ENCODE measurements around the gene ARPP21. TPM values are rescaled to one million over a fixed set of nuclear protein-coding genes. Genes with fewer than 3 reads are reported as not detected.
A peak's percentile ranks its signal among the peaks of the same experiment; 100 is the strongest.

ARPP21 gene
- polyA plus RNA-seq, 1 donor from 2014 or later = 12.8 TPM

DNA sequence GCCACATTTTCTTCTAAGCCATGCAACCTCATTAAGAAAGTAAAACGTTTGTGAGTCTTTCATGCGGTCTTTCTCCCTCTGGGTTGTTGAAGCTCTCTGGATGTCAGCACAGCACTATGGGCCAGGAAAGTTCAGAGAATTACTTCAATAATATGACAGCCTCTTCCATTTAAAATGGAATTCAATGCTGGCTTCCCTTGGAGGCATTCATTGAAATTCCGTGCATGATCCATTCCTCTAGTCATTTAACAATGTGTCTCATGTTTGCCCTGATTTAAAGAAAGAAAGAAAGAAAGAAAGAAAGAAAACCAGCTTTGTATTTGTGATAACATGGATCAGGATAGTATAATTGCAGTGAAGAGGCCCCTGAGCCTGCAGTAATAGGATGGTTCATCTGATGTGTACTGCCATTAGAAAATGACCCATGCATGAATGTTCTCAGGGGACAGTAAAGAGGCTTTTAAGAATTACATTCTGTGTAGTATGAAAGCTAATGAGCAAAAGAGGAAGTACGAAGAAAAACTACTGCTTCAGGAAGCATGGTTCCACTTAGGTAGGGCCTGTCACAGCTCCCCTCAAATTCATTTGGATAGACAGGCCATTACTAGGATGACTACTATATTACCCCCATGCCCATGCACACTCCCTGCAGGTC, 146.0 kb downstream of the ARPP21 start:
- Histone ChIP-seq H3F3A (ENCODE audit: insufficient read depth, low read length, poor library complexity, severe bottlenecking) (no peaks in the 10 kb centered on the region), H3K9me2 (ENCODE audit: insufficient read depth, low read length) (no peaks in the 10 kb centered on the region), H3K9me3 (ENCODE audit: low read length) (no peaks in the 10 kb centered on the region), H3K9ac (ENCODE audit: low read length) (no peak overlapping the region), H3K4me3 (ENCODE audit: low read length) (no peak overlapping the region), H2AFZ (ENCODE audit: low read depth, low read length) (no peak overlapping the region), H3K4me2 (ENCODE audit: low read length) (peak overlapping the region; percentile 7), H4K20me1 (ENCODE audit: insufficient read depth) (no peaks in the 10 kb centered on the region), H3K27me3 (ENCODE audit: insufficient read depth, low read depth, low read length) (no peaks in the 10 kb centered on the region), H3K79me2 (replicated peaks; ENCODE audit: insufficient read depth, low read length) (no peaks in the 10 kb centered on the region), H3K27ac (ENCODE audit: low read length) (peak overlapping the region; percentile 35), H3K36me3 (ENCODE audit: insufficient read depth, low read length) (no peaks in the 10 kb centered on the region)
- TF ChIP-seq, protein P1, sequence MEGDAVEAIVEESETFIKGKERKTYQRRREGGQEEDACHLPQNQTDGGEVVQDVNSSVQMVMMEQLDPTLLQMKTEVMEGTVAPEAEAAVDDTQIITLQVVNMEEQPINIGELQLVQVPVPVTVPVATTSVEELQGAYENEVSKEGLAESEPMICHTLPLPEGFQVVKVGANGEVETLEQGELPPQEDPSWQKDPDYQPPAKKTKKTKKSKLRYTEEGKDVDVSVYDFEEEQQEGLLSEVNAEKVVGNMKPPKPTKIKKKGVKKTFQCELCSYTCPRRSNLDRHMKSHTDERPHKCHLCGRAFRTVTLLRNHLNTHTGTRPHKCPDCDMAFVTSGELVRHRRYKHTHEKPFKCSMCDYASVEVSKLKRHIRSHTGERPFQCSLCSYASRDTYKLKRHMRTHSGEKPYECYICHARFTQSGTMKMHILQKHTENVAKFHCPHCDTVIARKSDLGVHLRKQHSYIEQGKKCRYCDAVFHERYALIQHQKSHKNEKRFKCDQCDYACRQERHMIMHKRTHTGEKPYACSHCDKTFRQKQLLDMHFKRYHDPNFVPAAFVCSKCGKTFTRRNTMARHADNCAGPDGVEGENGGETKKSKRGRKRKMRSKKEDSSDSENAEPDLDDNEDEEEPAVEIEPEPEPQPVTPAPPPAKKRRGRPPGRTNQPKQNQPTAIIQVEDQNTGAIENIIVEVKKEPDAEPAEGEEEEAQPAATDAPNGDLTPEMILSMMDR (IDR thresholded peaks at IDR 0.05; ENCODE audit: poor library complexity, severe bottlenecking) = no peak
- TF ChIP-seq SMC3 (conservative IDR thresholded peaks at IDR 0.05; ENCODE audit: poor library complexity) = no peak
- peak; percentile 50 for TF ChIP-seq REST (IDR thresholded peaks at IDR 0.05; ENCODE audit: borderline replicate concordance)
- TF ChIP-seq EZH2 (IDR thresholded peaks at IDR 0.05; ENCODE audit: borderline replicate concordance, insufficient read depth, low read length, poor library complexity, severe bottlenecking) = no peak
- TF ChIP-seq MXI1 (conservative IDR thresholded peaks at IDR 0.05; ENCODE audit: poor library complexity, severe bottlenecking) = no peak

GRCh38 chr3:35787936-35788335, 148.6 kb downstream of the ARPP21 start:
- no peak overlapping the region for H3K4me2 ChIP-seq (ENCODE audit: low read length)
- no peaks in the 10 kb centered on the region for H3K9me3 ChIP-seq (ENCODE audit: low read length)

More at GRCh38 chr3:35787936-35788335, 148.6 kb downstream of the ARPP21 start:
- H2AFZ ChIP-seq (ENCODE audit: low read depth, low read length) = no peak overlapping the region
- no peaks in the 10 kb centered on the region for H3K9me2 ChIP-seq (ENCODE audit: insufficient read depth, low read length)
- H3K27me3 ChIP-seq (ENCODE audit: insufficient read depth, low read depth, low read length) = no peaks in the 10 kb centered on the region
- no peaks in the 10 kb centered on the region for H3K79me2 ChIP-seq (replicated peaks; ENCODE audit: insufficient read depth, low read length)
- TF ChIP-seq TAF1 (IDR thresholded peaks at IDR 0.05; ENCODE audit: low read depth) (no peak), SMC3 (conservative IDR thresholded peaks at IDR 0.05; ENCODE audit: poor library complexity) (no peak), EZH2 (IDR thresholded peaks at IDR 0.05; ENCODE audit: borderline replicate concordance, insufficient read depth, low read length, poor library complexity, severe bottlenecking) (no peak), REST (IDR thresholded peaks at IDR 0.05; ENCODE audit: borderline replicate concordance) (no peak), RAD21 (conservative IDR thresholded peaks at IDR 0.05) (no peak), EP300 (conservative IDR thresholded peaks at IDR 0.05; ENCODE audit: poor library complexity, severe bottlenecking) (no peak), POLR2AphosphoS5 (IDR thresholded peaks at IDR 0.05) (no peak), MXI1 (conservative IDR thresholded peaks at IDR 0.05; ENCODE audit: poor library complexity, severe bottlenecking) (no peak)
- TF ChIP-seq, protein P1 (IDR thresholded peaks at IDR 0.05; ENCODE audit: poor library complexity, severe bottlenecking) = no peak
- no peaks in the 10 kb centered on the region for H3F3A ChIP-seq (ENCODE audit: insufficient read depth, low read length, poor library complexity, severe bottlenecking)
- no peak overlapping the region for H3K9ac ChIP-seq (ENCODE audit: low read length)
- H3K27ac ChIP-seq (ENCODE audit: low read length) = no peak overlapping the region
- H3K4me3 ChIP-seq (ENCODE audit: low read length) = no peak overlapping the region
- H3K36me3 ChIP-seq (ENCODE audit: insufficient read depth, low read length) = no peaks in the 10 kb centered on the region
- no peaks in the 10 kb centered on the region for H4K20me1 ChIP-seq (ENCODE audit: insufficient read depth)

All from neural cell (in vitro differentiated cells).